Ishikawa (cell line): Measurements from ENCODE around the gene XPO6.

Experiments
- CEBPB ChIP-seq: IDR thresholded peaks from 2 replicates; pipeline ENCODE4 v1.6.1; 2012
- CREB1 ChIP-seq: IDR thresholded peaks from 2 replicates; pipeline ENCODE4 v1.6.1; 2012; ENCODE audit warnings: low read depth
- EGR1 ChIP-seq: IDR thresholded peaks from 2 replicates; pipeline ENCODE4 v1.6.1; 2012
- EP300 ChIP-seq: IDR thresholded peaks from 2 replicates; pipeline ENCODE4 v1.6.1; 2012; ENCODE audit warnings: borderline replicate concordance
- FOXM1 ChIP-seq: IDR thresholded peaks from 2 replicates; pipeline ENCODE4 v1.6.1; 2012; ENCODE audit warnings: low read depth, borderline replicate concordance
- MAX ChIP-seq: IDR thresholded peaks from 2 replicates; pipeline ENCODE4 v1.6.1; 2012
- NFIC ChIP-seq: IDR thresholded peaks from 2 replicates; pipeline ENCODE4 v1.6.1; 2012
- RAD21 ChIP-seq: IDR thresholded peaks from 2 replicates; pipeline ENCODE4 v1.6.1; 2012; ENCODE audit warnings: low read depth
- REST ChIP-seq: IDR thresholded peaks from 2 replicates; pipeline ENCODE4 v1.6.1; 2012; ENCODE audit warnings: low read depth, mild to moderate bottlenecking
- TAF1 ChIP-seq: IDR thresholded peaks from 2 replicates; pipeline ENCODE4 v1.6.1; 2012; ENCODE audit warnings: low read depth, mild to moderate bottlenecking
- TCF12 ChIP-seq: IDR thresholded peaks from 2 replicates; pipeline ENCODE4 v1.6.1; 2012; ENCODE audit warnings: low read depth
- TEAD4 ChIP-seq: IDR thresholded peaks from 2 replicates; pipeline ENCODE4 v1.6.1; 2012
- USF1 ChIP-seq: IDR thresholded peaks from 2 replicates; pipeline ENCODE4 v1.6.1; 2012
- YY1 ChIP-seq: IDR thresholded peaks from 2 replicates; pipeline ENCODE4 v1.6.1; 2012; ENCODE audit warnings: low read depth
- ZBTB7A ChIP-seq: IDR thresholded peaks from 2 replicates; pipeline ENCODE4 v1.6.1; 2012; ENCODE audit warnings: low read depth

Gene XPO6

GRCh38 chr16:28086186-28087139 lies 125.3 kb downstream of the XPO6 start:
- no peak for TF ChIP-seq ZBTB7A
- TF ChIP-seq CEBPB: no peak
- no peak for TF ChIP-seq MAX
- TF ChIP-seq TCF12: no peak
- no peak for TF ChIP-seq NFIC
- no peak for TF ChIP-seq YY1
- TF ChIP-seq REST: no peak
- no peak for TF ChIP-seq TAF1
- TF ChIP-seq EP300: no peak
- TF ChIP-seq FOXM1: no peak
- TF ChIP-seq USF1: no peak
- TF ChIP-seq CREB1: no peak
- no peak for TF ChIP-seq RAD21
- no peak for TF ChIP-seq TEAD4
- no peak for TF ChIP-seq EGR1

- TF ChIP-seq FOXM1: no peak
- no peak for TF ChIP-seq CEBPB
- TF ChIP-seq NFIC: no peak
- no peak for TF ChIP-seq EP300
- no peak for TF ChIP-seq CREB1
- TF ChIP-seq REST: no peak
- no peak for TF ChIP-seq MAX
- TF ChIP-seq YY1: no peak
These were observed 126.2 kb downstream of the XPO6 start for GRCh38 chr16:28085389-28086171.

GRCh38 chr16:28084209-28084608 lies 127.6 kb downstream of the XPO6 start:
- TF ChIP-seq YY1 (no peak), CREB1 (no peak), FOXM1 (no peak), ZBTB7A (no peak), REST (no peak), TEAD4 (no peak), USF1 (no peak), TAF1 (no peak), CEBPB (no peak), TCF12 (no peak), NFIC (no peak), RAD21 (no peak), EGR1 (no peak), EP300 (no peak), MAX (no peak)
